HepG2 (cell line): ENCODE measurements around the gene ST3GAL2. TPM values are rescaled to one million over a fixed set of nuclear protein-coding genes. Genes with fewer than 3 reads are reported as not detected.
A peak's percentile ranks its signal among the peaks of the same experiment; 100 is the strongest.

Experiments
- AKNA ChIP-seq: sonication (generic); formaldehyde crosslinking; IDR thresholded peaks from 2 replicates; pipeline ENCODE4 v1.4.0; 2020; ENCODE audit warnings: missing genetic modification reagents, borderline replicate concordance
- ARHGAP35 ChIP-seq: sonication (generic); formaldehyde crosslinking; IDR thresholded peaks from 2 replicates; pipeline ENCODE4 v1.9.0; 2022; ENCODE audit warnings: mild to moderate bottlenecking, inconsistent platforms, moderate library complexity, missing genetic modification reagents, borderline replicate concordance
- FUBP1 ChIP-seq: sonication (generic); formaldehyde crosslinking; IDR thresholded peaks from 2 replicates; pipeline ENCODE4 v1.5.1; 2020; ENCODE audit warnings: missing genetic modification reagents, mild to moderate bottlenecking, borderline replicate concordance
- HNRNPL ChIP-seq: fragments of 200-400 bp; formaldehyde crosslinking; IDR thresholded peaks from 2 replicates; pipeline ENCODE4 v1.6.1; 2017; ENCODE audit warnings: mild to moderate bottlenecking, low read depth, low read length
- KAT2B ChIP-seq: fragments of 150-350 bp; IDR thresholded peaks from 2 replicates; pipeline ENCODE4 v1.6.1; 2014; ENCODE audit warnings: low read depth, low read length, borderline replicate concordance
- MED13 ChIP-seq: sonication (generic); formaldehyde crosslinking; IDR thresholded peaks from 2 replicates; pipeline ENCODE4 v1.5.0; 2020; ENCODE audit warnings: missing genetic modification reagents
- MED8 ChIP-seq: sonication (generic); formaldehyde crosslinking; IDR thresholded peaks from 2 replicates; pipeline ENCODE4 v1.8.1; 2023; ENCODE audit warnings: mild to moderate bottlenecking, missing genetic modification reagents; ENCODE audit not compliant: insufficient replicate concordance
- RARA ChIP-seq: IDR thresholded peaks from 2 replicates; pipeline ENCODE4 v1.6.1; 2016; ENCODE audit warnings: missing genetic modification reagents, missing compliant biosample characterization
- RBM22 ChIP-seq: fragments of 200-400 bp; formaldehyde crosslinking; optimal IDR thresholded peaks from 2 replicates; pipeline ENCODE3; 2017; ENCODE audit warnings: mild to moderate bottlenecking, low read length, moderate library complexity
- SALL1 ChIP-seq: sonication (generic); formaldehyde crosslinking; IDR thresholded peaks from 2 replicates; pipeline ENCODE4 v1.8.0; 2022; ENCODE audit warnings: mild to moderate bottlenecking, missing genetic modification reagents
- SPEN ChIP-seq: sonication (generic); formaldehyde crosslinking; IDR thresholded peaks from 2 replicates; pipeline ENCODE4 v1.5.1; 2020; ENCODE audit warnings: low read depth, mild to moderate bottlenecking, missing genetic modification reagents
- TBX3 ChIP-seq: fragments of 450-650 bp; IDR thresholded peaks from 2 replicates; pipeline ENCODE4 v1.6.1; 2017; ENCODE audit warnings: antibody characterized with exemption, mild to moderate bottlenecking, inconsistent platforms, borderline replicate concordance
- ZBTB2 ChIP-seq: sonication (generic); formaldehyde crosslinking; IDR thresholded peaks from 2 replicates; pipeline ENCODE4 v1.8.0; 2022; ENCODE audit warnings: low read depth, missing genetic modification reagents
- ZBTB42 ChIP-seq: sonication (generic); formaldehyde crosslinking; IDR thresholded peaks from 2 replicates; pipeline ENCODE4 v1.5.0; 2020; ENCODE audit warnings: mild to moderate bottlenecking, missing genetic modification reagents
- ZBTB44 ChIP-seq: sonication (generic); formaldehyde crosslinking; IDR thresholded peaks from 2 replicates; pipeline ENCODE4 v1.4.0; 2020; ENCODE audit warnings: missing genetic modification reagents
- ZEB1 ChIP-seq: IDR thresholded peaks from 2 replicates; pipeline ENCODE4 v1.6.1; 2012; ENCODE audit warnings: mild to moderate bottlenecking, low read depth, inconsistent platforms; ENCODE audit not compliant: insufficient replicate concordance
- ZFAT ChIP-seq: sonication (generic); formaldehyde crosslinking; conservative IDR thresholded peaks from 2 replicates; pipeline ENCODE4 v1.8.1; 2023; ENCODE audit warnings: missing genetic modification reagents, inconsistent platforms
- ZNF207 ChIP-seq: fragments of 450-650 bp; IDR thresholded peaks from 2 replicates; pipeline ENCODE4 v1.6.1; 2016; ENCODE audit warnings: antibody characterized with exemption, borderline replicate concordance
- ZNF563 ChIP-seq: sonication (generic); formaldehyde crosslinking; IDR thresholded peaks from 2 replicates; pipeline ENCODE4 v1.8.0; 2022; ENCODE audit warnings: mild to moderate bottlenecking, moderate library complexity, missing genetic modification reagents
- polyA plus RNA-seq, 8 experiments: library from polyadenylated mRNA; depleted of rRNA in 3 of 8; stranded (reverse) in 7 of 8; unstranded in 1 of 8; fragments of >200 nt; fragmentation: Illumina TruSeq in 4 of 8; extraction: Trizol in 4 of 8; gene quantifications; 2 replicates each; pipeline versions ENCODE4 v1.2.1 to v1.2.3, GENCODE V29; 2011 to 2016; ENCODE audit warnings: low read depth in 4 of 8, missing spikeins in 1 of 8, mixed read lengths in 1 of 8; ENCODE audit not compliant: insufficient read depth in 1 of 8
- total RNA-seq, 5 experiments: library from RNA; depleted of rRNA; stranded (reverse); fragments of >200 nt; fragmentation: Illumina TruSeq; extraction: Trizol; gene quantifications; 2 replicates each; pipeline ENCODE4 v1.2.3, GENCODE V29; 2016; ENCODE audit warnings: low read depth in 1 of 5

ST3GAL2 gene
- total and polyA plus RNA-seq, 2 of the 13 experiments (the other 11 are each of a cell fraction or from before 2014, with no cell fraction given) = 16.3 to 24.9 TPM

DNA sequence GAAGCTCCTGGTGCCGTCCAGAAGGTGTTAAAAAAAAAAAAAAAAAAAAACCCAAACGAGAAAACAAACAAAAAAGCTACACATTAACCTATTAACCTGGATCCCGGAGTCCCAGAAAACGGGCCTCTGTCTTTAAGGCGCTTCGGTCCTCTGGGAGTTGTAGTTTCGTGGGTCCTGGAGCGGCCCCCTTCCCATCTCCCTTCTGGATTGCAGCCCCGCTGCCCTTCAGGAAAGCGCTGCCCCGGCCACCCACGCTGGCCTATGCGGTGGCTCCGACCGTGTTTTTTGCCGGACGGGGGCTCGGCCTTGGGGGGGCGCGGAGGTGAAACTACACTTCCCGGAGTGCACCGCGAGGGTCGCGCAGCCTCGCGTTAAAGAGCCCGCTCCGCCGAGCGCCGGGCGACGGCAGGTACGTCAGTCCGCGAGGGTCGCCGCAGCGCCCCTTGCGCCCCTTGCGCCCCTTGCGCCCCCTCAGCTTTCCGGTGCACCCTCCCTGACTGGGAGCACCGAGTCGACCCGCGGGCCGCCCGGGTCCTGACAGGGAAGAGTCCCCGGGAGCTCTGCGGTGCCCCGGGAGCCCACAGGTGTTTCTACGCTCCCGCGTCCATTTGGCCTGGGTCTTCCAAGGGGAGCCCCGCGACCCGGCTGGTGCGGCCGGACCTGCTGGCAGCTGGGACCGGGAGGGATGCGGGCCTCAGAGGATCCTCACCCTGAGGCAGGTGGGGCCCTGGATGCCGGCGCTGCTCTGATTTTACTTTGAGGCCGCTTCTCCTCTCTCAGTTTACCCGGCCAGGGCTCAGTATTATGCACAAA lies 15.5 kb upstream of the ST3GAL2 start, which contains the start of gene FCSK (continued):
- no peak for TF ChIP-seq ZNF207
- TF ChIP-seq ZBTB2 (CRISPR knock-in tag) = peak; percentile 72; the same call in 1 of the 2 replicates
- TF ChIP-seq ZBTB44 (CRISPR knock-in tag) = peak; percentile 63; the same call in 1 of the 2 replicates
- peak; percentile 89; the same call in 1 of the 2 replicates for TF ChIP-seq AKNA (CRISPR knock-in tag)
- no peak for TF ChIP-seq HNRNPL
- TF ChIP-seq ZBTB42 (CRISPR knock-in tag) = peak; percentile 92
- TF ChIP-seq MED13 = peak; percentile 83
- TF ChIP-seq ZFAT (CRISPR knock-in tag) = peak; percentile 84; the same call in 1 of the 2 replicates
- TF ChIP-seq RARA (CRISPR knock-in tag) = no peak; the same call in 1 of the 2 replicates
- no peak; the same call in 1 of the 2 replicates for TF ChIP-seq SPEN (CRISPR knock-in tag)
- TF ChIP-seq FUBP1 (CRISPR knock-in tag) = no peak
- TF ChIP-seq ZNF563 (CRISPR knock-in tag) = peak; percentile 94
- peak; percentile 80 for TF ChIP-seq SALL1 (CRISPR knock-in tag)
- peak; percentile 67 for TF ChIP-seq MED8 (CRISPR knock-in tag)
- peak; percentile 94; the same call in 1 of the 2 replicates for TF ChIP-seq ARHGAP35 (CRISPR knock-in tag)
- TF ChIP-seq KAT2B = no peak
- TF ChIP-seq ZEB1 = peak; percentile 81
- no peak for TF ChIP-seq RBM22
- TF ChIP-seq TBX3 = peak; percentile 46; the same call in 1 of the 2 replicates
